HCT116 (cell line): ENCODE data around the gene ASGR1.

Source experiments
- CEBPB ChIP-seq: IDR thresholded peaks from 2 replicates; pipeline ENCODE4 v1.6.1; 2012; ENCODE audit warnings: low read depth
- EGR1 ChIP-seq: IDR thresholded peaks from 2 replicates; pipeline ENCODE4 v1.6.1; 2012; ENCODE audit warnings: low read depth
- EZH2 ChIP-seq: fragments of 200-600 bp; sonication (generic); IDR thresholded peaks from 2 replicates; pipeline ENCODE4 v1.6.1; 2017; ENCODE audit warnings: antibody characterized with exemption, mixed run types
- MAX ChIP-seq: IDR thresholded peaks from 2 replicates; pipeline ENCODE4 v1.6.1; 2012
- POLR2A ChIP-seq: IDR thresholded peaks from 2 replicates; pipeline ENCODE4 v1.7.0; 2011; ENCODE audit warnings: borderline replicate concordance; ENCODE audit not compliant: insufficient read depth, insufficient read length; ENCODE audit errors: extremely low read depth
- SP1 ChIP-seq: IDR thresholded peaks from 2 replicates; pipeline ENCODE4 v1.6.1; 2012; ENCODE audit warnings: low read depth
- TCF7L2 ChIP-seq: IDR thresholded peaks from 2 replicates; pipeline ENCODE4 v1.7.0; 2011; ENCODE audit warnings: borderline replicate concordance, inconsistent platforms; ENCODE audit not compliant: insufficient read depth, insufficient read length; ENCODE audit errors: extremely low read depth
- TF ChIP-seq, protein P1 (sequence below), 3 experiments: fragments of 200-600 bp in 1 of 3; sonication (generic) in 1 of 3; IDR thresholded peaks in 2 of 3; conservative IDR thresholded peaks in 1 of 3; 2 replicates each; pipeline ENCODE4 v1.5.1; 2012 to 2017; ENCODE audit warnings: low read depth in 2 of 3, low read length in 2 of 3, antibody characterized with exemption in 1 of 3, borderline replicate concordance in 1 of 3, control low read depth in 1 of 3, mild to moderate bottlenecking in 1 of 3, mixed read lengths in 1 of 3, mixed run types in 1 of 3, moderate library complexity in 1 of 3; ENCODE audit not compliant: insufficient read depth in 1 of 3

- TF ChIP-seq, protein P1, sequence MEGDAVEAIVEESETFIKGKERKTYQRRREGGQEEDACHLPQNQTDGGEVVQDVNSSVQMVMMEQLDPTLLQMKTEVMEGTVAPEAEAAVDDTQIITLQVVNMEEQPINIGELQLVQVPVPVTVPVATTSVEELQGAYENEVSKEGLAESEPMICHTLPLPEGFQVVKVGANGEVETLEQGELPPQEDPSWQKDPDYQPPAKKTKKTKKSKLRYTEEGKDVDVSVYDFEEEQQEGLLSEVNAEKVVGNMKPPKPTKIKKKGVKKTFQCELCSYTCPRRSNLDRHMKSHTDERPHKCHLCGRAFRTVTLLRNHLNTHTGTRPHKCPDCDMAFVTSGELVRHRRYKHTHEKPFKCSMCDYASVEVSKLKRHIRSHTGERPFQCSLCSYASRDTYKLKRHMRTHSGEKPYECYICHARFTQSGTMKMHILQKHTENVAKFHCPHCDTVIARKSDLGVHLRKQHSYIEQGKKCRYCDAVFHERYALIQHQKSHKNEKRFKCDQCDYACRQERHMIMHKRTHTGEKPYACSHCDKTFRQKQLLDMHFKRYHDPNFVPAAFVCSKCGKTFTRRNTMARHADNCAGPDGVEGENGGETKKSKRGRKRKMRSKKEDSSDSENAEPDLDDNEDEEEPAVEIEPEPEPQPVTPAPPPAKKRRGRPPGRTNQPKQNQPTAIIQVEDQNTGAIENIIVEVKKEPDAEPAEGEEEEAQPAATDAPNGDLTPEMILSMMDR (IDR thresholded peaks at IDR 0.05 in 2 of 3, conservative IDR thresholded peaks at IDR 0.05 in 1 of 3; ENCODE audit: borderline replicate concordance in 1 of 3, insufficient read depth in 1 of 3, low read depth in 2 of 3, low read length in 2 of 3), result no peak
- TF ChIP-seq MAX, result no peak
- TF ChIP-seq TCF7L2, result no peak
- TF ChIP-seq POLR2A, result no peak
- no peak for TF ChIP-seq CEBPB
- no peak for TF ChIP-seq EZH2
- no peak for TF ChIP-seq SP1
- no peak for TF ChIP-seq EGR1
Observed at GRCh38 chr17:7139400-7139799, 39.8 kb downstream of the ASGR1 start.
